Osteoblast (primary cell): ENCODE results near the gene PPFIBP2. TPM values are rescaled to one million over a fixed set of nuclear protein-coding genes. Genes with fewer than 3 reads are reported as not detected.

Source experiments
- DNase-seq: peaks from one replicate; pipeline ENCODE4 v3.0.0; 2011; ENCODE audit warnings: low spot score, mixed read lengths; ENCODE audit not compliant: insufficient read length; ENCODE audit errors: missing footprints
- H2AFZ ChIP-seq: 2 replicates; pipeline ENCODE4 v1.6.0; 2011; ENCODE audit warnings: mild to moderate bottlenecking, low read length
- H3K27ac ChIP-seq: 2 replicates; pipeline ENCODE4 v1.5.1; 2011; ENCODE audit warnings: mild to moderate bottlenecking, low read depth, low read length, moderate library complexity
- H3K27me3 ChIP-seq: 2 replicates; pipeline ENCODE4 v1.6.0; 2012; ENCODE audit warnings: mild to moderate bottlenecking, control low read depth, inconsistent platforms, low read length, moderate library complexity; ENCODE audit not compliant: insufficient read depth
- H3K36me3 ChIP-seq: 2 replicates; pipeline ENCODE4 v1.5.1; 2011; ENCODE audit warnings: mild to moderate bottlenecking, low read length, control low read depth, moderate library complexity; ENCODE audit not compliant: insufficient read depth
- H3K4me1 ChIP-seq: 2 replicates; pipeline ENCODE4 v1.5.1; 2011; ENCODE audit warnings: mild to moderate bottlenecking, low read length, control low read depth, moderate library complexity; ENCODE audit not compliant: insufficient read depth
- H3K4me2 ChIP-seq: 2 replicates; pipeline ENCODE4 v1.6.0; 2011; ENCODE audit warnings: mild to moderate bottlenecking, low read length; ENCODE audit not compliant: insufficient read depth
- H3K4me3 ChIP-seq: fragments of 200-600 bp; sonication (generic); 3 replicates; pipeline ENCODE4 v1.5.1; 2012; ENCODE audit warnings: mild to moderate bottlenecking, low read length, inconsistent platforms; ENCODE audit not compliant: insufficient read depth
- H3K79me2 ChIP-seq: 2 replicates; pipeline ENCODE4 v1.6.0; 2012; ENCODE audit warnings: mild to moderate bottlenecking, low read length, control low read depth, inconsistent platforms; ENCODE audit not compliant: insufficient read depth
- H3K9me3 ChIP-seq: 2 replicates; pipeline ENCODE4 v1.5.1; 2011; ENCODE audit warnings: low read depth, low read length, control low read depth
- H4K20me1 ChIP-seq: 2 replicates; pipeline ENCODE4 v1.6.0; 2012; ENCODE audit warnings: mild to moderate bottlenecking, low read length, control low read depth; ENCODE audit not compliant: insufficient read depth
- total RNA-seq: library from RNA; depleted of rRNA; stranded (reverse); fragments of >200 nt; gene quantifications from 2 replicates; pipeline ENCODE4 v1.2.3, GENCODE V29; 2012
- TF ChIP-seq, protein P1 (sequence below): IDR thresholded peaks from 2 replicates; pipeline ENCODE4 v1.5.1; 2011; ENCODE audit warnings: mild to moderate bottlenecking, low read depth, low read length, moderate library complexity; ENCODE audit errors: extremely low read depth

The PPFIBP2 gene
- total RNA-seq, 1 donor = 25.0 TPM

DNA sequence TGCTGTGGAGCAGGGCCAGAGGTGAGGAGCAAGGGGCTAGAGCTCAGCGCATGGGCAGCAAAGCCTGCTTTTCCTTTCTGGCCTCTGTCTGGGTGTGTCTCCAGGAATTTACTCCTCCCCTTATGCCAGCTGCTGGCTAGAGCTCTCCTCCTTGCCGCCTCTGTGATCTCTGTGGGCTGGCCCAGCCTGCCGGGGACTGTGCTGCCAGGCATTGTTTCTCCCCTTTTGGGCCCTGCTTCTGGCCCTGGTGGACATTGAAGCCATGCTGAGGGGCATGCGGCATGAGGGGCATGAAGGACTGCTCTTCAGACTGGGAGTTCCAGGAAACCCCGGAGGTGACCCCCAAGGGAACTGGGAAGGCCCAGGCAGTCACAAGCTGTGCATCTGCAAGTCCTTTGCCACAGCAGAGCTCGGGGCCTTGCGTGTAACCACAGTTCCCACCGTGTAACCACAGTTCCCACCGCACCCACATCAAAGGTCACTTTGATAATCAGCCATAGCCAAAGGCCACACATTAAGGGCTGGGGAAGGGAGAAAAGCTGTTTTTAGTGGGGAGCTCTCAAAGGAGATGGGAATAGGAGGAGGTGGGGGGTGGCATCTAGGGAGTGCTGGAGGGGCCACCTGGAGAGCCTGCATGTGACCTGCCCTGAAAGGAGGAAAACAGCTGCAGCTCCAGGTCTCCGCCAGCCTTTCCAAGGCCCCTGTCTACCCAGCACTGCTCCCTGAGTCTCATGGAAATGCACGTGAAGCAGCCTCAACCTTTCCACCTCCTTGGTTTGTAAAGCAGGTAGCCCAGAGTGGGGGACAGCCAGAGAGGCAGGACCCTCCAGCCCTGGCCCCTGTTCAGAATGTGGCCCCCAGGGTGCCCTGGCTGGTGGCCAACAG is 62.3 kb downstream of the PPFIBP2 start:
- no peaks in the 10 kb centered on the region for H3K27me3 ChIP-seq
- peak overlapping the region; percentile 68 for H3K4me3 ChIP-seq
- peak overlapping the region; percentile 81 for H3K4me2 ChIP-seq
- H3K4me1 ChIP-seq = peaks cover 84% of the 10 kb centered on the region
- no peaks in the 10 kb centered on the region for H3K9me3 ChIP-seq
- peak overlapping the region; percentile 87 for H2AFZ ChIP-seq
- no peak for DNase-seq
- no peaks in the 10 kb centered on the region for H4K20me1 ChIP-seq
- no peaks in the 10 kb centered on the region for H3K36me3 ChIP-seq
- H3K79me2 ChIP-seq = no peaks in the 10 kb centered on the region
- peak overlapping the region; percentile 75 for H3K27ac ChIP-seq
- TF ChIP-seq, protein P1, sequence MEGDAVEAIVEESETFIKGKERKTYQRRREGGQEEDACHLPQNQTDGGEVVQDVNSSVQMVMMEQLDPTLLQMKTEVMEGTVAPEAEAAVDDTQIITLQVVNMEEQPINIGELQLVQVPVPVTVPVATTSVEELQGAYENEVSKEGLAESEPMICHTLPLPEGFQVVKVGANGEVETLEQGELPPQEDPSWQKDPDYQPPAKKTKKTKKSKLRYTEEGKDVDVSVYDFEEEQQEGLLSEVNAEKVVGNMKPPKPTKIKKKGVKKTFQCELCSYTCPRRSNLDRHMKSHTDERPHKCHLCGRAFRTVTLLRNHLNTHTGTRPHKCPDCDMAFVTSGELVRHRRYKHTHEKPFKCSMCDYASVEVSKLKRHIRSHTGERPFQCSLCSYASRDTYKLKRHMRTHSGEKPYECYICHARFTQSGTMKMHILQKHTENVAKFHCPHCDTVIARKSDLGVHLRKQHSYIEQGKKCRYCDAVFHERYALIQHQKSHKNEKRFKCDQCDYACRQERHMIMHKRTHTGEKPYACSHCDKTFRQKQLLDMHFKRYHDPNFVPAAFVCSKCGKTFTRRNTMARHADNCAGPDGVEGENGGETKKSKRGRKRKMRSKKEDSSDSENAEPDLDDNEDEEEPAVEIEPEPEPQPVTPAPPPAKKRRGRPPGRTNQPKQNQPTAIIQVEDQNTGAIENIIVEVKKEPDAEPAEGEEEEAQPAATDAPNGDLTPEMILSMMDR = no peak

GRCh38 chr11:7576726-7577290 is 63.0 kb downstream of the PPFIBP2 start:
- Histone ChIP-seq H3K27ac (peak overlapping the region; percentile 75), H3K9me3 (no peaks in the 10 kb centered on the region), H3K4me2 (peak overlapping the region; percentile 81), H3K79me2 (no peaks in the 10 kb centered on the region), H3K4me3 (peak overlapping the region; percentile 68), H4K20me1 (no peaks in the 10 kb centered on the region), H3K27me3 (no peaks in the 10 kb centered on the region), H2AFZ (peak overlapping the region; percentile 87), H3K4me1 (peaks cover 82% of the 10 kb centered on the region), H3K36me3 (no peaks in the 10 kb centered on the region)
- peak; percentile 58 for DNase-seq
- TF ChIP-seq, protein P1 = no peak

DNA sequence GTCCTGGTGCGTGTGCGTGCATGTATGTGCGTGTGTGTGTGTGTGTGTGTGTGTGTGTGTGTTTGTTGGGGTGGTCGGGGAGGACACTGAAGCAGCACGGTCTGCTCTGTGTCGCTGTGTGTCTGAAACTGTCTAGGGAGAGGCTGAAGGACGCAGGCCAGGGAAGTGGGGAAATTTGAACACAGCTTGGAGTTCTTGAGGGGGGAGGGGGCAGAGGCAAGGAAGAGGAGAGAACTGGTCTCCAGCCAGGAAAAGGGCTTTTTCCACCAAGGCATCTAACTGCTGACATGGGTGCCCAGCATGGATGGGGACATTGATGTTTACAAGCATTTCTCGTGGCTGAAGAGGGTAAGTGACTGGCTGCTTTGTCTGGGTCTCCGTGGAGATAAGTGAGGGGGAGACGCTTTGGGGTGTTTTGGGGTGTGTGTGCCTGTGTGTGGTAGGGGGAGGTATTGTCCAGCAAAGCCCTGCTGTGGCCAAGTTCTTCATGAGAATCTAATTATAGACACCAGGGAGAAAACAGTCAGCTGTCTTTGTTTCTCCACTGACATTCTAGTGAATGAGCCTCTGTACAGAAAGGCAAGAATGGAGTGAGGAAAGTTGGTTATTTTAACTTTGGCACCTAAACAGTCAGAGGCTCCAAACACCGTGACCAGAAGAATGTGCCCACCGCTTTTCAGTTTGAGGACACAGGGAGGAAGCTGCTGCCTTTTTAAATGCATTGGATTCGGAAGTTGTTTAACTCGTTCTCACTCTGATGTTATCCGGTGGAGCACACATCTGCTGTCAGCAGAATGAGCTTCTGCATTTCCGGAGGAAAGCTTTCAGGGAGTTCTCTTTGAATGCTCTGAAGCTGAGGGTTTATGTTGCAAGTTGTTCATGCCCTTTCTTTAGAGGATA is 63.7 kb downstream of the PPFIBP2 start:
- Histone ChIP-seq H3K4me2 (peak overlapping the region; percentile 81), H3K4me1 (peaks cover 79% of the 10 kb centered on the region)

More for the DNA sequence above, 63.7 kb downstream of the PPFIBP2 start:
- TF ChIP-seq, protein P1 = no peak
- Histone ChIP-seq H3K9me3 (no peaks in the 10 kb centered on the region), H4K20me1 (no peaks in the 10 kb centered on the region), H2AFZ (peak overlapping the region; percentile 87), H3K27me3 (no peaks in the 10 kb centered on the region), H3K4me3 (peak overlapping the region; percentile 68), H3K79me2 (no peaks in the 10 kb centered on the region), H3K36me3 (no peaks in the 10 kb centered on the region), H3K27ac (peak overlapping the region; percentile 75)
- peak; percentile 78 for DNase-seq
